Adipose tissue (tissue), 3 donors: ENCODE results near the gene CD82. TPM values are rescaled to one million over a fixed set of nuclear protein-coding genes. Genes with fewer than 3 reads are reported as not detected.
"Not testable (repeated sequence)": the region's sequence is repeated elsewhere in the genome, so short reads cannot be mapped to it uniquely, and the experiment has no call there.

Source experiments
- H3K27ac ChIP-seq: one replicate; pipeline ENCODE4 v1.5.1; 2013; ENCODE audit warnings: low read depth, low read length
- WGBS, 3 donors: extraction: QIAGEN DNeasy Blood & Tissue Kit; methylation state at CpG; one replicate each; pipeline ENCODE4 v1.1.7; 2013; 5-methylcytosine and 5-hydroxymethylcytosine counted together
- polyA plus RNA-seq, 3 donors: library from polyadenylated mRNA; stranded (reverse); fragments of 200-250 nt; gene quantifications; one replicate each; pipeline ENCODE4 v1.2.3, GENCODE V29; 2013
- donor health status: healthy with polysubstance abuse.
- donor health status: Bipolar disorder and iron deficiency.
- donor health status: healthy.

The CD82 gene
- polyA plus RNA-seq, 3 donors, result 17.4 to 31.7 (median 30.1) TPM

DNA sequence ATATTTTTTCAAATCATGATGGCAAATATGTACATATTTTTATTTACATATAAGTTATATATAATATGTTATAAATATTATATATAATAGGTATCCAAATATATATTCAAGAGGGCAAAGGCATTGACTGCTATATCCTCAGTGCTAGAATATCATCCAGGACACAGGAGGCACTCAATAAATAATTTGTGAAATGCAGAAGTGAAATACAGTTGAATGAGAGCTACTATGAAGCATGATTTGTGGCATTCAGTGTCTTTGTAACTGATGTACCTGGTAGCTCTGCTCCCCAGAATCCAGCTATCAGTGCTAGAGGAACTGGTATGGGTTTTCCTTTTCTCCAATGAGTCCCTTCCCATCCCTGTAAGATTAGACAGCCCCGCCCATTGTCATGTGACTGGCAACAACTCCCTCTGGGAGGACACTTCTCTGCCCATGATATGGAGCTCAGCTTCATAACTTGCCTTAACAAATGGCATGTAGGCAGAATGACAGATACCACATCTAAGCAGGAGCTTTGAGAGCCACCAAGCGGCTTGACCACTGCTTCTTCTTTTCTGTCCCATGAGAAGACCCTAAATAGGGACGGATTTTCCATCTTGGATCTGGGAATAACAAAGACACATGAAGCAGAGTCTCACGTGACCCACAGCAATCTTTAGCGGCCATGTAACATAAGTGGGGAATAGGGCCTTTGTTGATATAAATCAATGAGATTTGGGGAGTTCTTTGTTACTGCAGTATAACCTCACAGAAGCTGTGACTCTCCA lies 10.2 kb upstream of the CD82 start:
- H3K27ac ChIP-seq, result no peak overlapping the region
- 81 to 90% (median 89%) methylated on average over 5 of the region's 5 CpGs for WGBS, 3 donors

DNA sequence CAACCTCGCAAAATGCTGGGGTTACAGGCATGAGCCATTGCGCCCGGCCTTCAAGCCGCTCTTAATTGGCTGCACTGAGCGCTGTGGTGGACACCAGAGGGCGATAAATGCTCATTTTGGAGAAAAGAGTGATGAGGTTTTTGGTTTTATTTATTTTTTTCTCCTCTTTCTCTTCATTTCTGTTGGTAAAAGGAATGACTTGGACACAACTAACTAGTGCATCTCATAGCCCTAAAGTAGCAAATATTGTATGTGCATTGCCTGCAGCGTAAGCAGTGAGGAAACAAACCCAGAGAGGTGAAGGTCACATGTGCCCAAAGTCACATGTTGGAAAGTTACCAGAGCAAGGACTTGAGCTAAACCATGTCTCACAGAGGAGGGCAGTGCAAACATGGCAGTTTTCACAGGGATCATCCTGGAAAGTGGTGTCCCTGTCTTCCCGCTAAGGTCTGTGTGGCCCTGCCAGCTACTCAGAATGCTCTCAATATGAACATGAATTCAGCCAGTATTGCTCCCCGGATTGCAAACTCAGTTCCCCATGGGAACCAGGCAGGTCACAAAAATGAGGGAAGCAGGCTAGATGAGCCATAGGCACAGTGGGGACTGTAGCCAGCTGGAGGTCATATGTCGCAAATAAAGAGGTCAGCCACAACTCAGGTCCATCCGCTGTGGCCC lies 8.6 kb upstream of the CD82 start:
- no peak overlapping the region for H3K27ac ChIP-seq
- WGBS, 3 donors, result 20 to 37% (median 28%) methylated on average over 10 to 11 of the region's 11 CpGs

DNA sequence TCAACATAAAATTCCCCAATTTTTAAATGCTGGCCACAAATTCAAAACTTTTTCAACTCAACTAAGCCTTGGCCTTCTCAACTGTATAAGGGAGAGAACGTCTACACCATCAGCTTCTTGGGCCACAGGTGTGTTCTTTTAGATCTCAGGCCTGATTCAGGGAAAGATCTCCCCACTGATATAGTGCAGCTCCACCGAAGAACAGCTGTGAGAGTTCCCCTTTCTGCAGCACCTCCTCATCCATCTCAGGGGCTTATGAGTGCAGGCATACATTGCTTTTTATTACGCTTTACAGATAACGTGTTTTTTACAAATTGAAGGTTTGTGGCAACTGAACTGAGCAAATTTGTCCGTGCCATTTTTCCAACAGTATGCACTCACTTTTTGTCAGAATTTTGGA lies 8.0 kb upstream of the CD82 start:
- WGBS, 3 donors, result 61 to 84% (median 69%) methylated on average over 5 of the region's 5 CpGs

DNA sequence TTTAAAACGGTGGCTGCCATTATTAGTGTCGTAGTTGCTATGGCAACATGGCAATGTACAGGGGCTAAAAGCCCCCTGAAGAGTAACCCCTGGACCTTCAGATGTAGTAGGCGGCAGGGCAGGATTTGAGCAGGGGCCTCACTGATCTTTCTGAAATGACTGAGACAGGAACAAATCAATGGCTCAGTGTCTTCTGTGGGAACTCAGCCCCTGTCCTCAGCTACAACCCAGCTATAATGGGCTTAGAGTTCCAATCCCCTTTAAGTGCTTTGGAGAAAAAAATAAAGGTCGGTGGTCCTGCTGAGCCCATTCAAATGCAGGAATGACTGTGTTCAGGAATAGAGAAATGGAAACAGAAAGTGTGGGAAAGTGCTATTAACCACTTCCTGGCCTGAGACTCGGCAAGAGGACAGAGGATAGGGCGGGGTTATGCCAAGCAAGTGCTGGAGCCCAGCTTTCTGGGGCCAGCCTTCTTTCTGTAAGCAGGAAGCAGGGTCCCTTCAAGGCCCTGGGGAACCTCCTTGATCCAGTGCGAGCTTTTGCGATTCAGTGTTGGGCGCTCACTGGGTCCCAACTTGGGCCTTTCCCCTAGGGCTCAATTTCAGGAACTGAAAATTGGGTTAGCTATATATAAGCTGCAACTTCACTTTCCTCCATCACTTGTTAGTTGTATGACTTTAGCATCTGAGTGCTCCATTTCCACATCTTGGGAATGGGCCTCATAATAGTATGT lies 6.1 kb upstream of the CD82 start:
- 55 to 76% (median 60%) methylated on average over 9 of the region's 9 CpGs for WGBS, 3 donors
- H3K27ac ChIP-seq, result no peak overlapping the region

More for the DNA sequence above, 8.0 kb upstream of the CD82 start:
- no peak overlapping the region for H3K27ac ChIP-seq

DNA sequence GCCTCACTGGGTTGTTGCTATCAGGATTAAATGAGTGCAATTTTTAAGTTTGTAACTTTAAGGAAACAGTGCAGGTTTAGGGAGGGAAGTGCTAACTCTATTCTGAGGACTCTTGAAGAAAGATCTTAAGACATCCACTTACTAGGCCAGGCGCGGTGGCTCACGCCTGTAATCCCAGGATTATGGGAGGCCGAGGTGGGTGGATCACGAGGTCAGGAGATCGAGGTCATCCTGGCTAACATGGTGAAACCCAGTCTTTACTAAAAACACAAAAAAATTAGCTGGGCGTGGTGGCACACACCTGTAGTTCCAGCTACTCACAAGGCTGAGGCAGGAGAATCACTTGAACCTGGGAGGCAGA lies 5.5 kb upstream of the CD82 start:
- H3K27ac ChIP-seq, result not testable (repeated sequence)
- 83 to 90% (median 87%) methylated on average over 7 of the region's 7 CpGs for WGBS, 3 donors

DNA sequence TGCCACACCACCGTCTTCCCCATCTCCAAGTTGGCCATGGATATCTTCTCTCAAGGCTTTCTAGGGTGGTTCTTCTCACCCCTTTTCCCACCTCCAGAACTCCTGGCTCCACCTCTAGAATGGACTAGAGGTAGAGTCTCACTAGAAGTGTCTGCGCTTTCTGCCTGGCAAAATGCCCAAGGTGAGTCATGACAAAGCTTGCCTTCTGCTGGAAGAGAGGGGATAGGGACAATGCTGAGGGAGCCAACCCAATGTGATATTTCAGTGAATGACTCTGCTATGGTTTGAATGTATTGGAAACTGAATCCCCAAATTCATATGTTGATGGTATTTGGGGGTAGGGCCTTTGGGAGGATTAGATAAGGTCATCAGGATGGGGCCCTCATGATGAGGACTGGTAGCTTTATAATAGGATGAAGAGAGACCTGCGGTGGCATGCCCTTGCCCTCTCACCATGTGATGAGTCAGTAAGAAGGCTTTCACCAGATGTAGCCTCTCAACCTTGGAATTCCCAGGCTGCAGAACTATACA lies 4.1 kb upstream of the CD82 start:
- no peak overlapping the region for H3K27ac ChIP-seq
- WGBS, 3 donors, result 94 to 98% (median 95%) methylated on average over 3 of the region's 3 CpGs

DNA sequence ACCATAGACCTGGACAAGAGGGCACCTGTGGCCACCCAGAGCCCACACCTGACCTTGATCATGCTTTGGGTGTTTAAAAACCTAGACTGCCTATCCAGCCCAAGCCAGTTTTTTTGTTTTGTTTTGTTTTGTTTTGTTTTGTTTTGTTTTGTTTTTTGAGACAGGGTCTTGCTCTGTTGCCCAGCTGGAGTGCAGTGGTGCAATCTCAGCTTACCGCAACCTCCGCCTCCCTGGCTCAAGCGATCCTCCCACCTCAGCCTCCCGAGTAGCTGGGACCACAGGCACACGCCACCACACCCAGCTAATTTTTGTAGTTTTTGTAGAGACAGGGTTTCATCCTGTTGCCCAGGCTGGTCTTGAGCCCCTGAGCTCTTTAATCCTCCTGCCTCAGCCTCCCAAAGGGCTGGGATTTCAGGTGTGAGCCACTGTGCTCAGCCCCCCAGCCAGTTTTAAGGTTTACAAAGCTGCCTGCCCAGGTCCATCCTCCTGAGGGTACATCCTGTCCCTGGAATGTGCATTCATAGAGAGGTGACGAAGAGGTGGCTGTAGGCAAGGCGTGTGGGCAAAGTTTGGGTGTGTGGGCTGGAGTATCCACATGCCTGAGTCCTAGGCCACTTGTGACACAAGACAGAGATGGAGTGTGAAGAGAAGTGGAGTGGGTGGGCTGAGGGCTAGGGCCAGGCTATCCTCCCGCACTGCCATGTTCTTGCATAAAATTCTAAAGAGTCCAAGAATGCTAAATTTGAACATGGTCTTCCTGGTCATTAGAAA lies 3.3 kb upstream of the CD82 start:
- H3K27ac ChIP-seq, result no peak overlapping the region
- WGBS, 3 donors, result 95 to 99% (median 97%) methylated on average over 8 of the region's 8 CpGs

DNA sequence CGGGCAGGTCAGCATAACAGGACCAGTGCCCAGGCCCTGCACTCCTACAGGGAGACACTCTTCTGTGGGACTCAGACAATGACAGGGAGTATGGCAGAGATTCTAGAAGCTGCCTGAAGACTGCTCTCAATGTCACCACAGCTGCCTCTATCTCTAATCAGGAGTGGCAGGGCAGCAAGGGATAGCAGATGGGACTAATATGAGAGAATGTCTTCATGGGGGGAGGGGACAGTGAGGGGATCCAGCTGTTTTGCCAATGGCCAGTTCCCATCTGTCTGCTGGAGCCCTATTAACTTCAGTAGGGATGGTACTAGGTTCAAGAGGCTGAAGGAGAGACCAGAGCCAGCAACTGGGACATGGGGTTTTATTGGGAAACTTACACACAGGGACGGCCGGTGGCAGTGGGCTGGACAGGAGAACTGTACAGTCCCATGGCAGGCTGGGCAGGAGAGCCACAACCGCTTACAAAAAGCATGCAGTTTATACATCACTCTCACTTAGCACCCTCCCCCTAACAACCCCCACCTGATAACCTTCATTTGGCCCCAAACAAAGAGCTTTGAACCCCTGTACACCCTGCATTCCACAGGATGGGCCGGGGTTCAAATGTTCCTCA lies 2.5 kb upstream of the CD82 start:
- H3K27ac ChIP-seq, result no peak overlapping the region

DNA sequence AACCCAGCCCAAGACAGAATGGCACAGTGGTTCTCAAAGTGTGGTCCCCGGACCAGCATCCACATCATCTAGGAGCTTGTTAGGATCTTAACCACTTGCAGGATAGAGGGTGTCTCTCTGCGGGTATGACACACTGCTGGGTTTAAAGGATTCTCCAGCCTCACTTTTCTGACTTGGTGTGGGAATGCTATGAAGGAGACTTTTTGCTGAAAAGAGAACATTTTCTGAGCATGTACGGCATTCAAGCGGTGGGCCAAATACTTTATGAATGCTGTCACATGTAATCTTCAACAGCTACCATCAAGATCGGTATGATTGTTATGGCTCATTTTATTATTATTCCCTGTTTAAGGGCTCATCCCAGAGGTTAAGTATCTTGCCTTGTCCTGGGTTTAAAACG lies 1.8 kb upstream of the CD82 start:
- no peak overlapping the region for H3K27ac ChIP-seq
- WGBS, 3 donors, result 84 to 87% (median 84%) methylated on average over 6 of the region's 6 CpGs

More for the DNA sequence above, 2.5 kb upstream of the CD82 start:
- WGBS, 3 donors, result 81 to 91% (median 90%) methylated on average over 5 of the region's 5 CpGs

DNA sequence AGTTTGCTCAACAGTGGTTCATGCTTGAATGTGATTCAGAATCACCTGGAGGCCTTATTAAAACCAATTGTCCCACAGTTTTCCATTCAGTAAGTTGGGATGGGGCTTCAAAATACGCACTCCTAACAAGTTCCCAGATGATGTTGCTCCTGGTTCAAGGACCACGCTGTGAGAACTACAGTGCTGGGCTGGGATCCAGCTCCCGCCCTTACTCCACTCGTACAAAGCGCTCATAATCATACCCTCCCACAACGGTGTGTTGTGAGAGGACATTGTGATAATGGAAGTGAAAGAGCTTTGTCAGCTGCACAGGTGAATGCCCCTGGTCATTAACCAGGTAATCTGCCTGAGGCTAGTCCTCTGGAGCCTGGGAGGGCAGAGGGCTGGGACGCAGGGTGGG lies 1.3 kb upstream of the CD82 start:
- H3K27ac ChIP-seq, result no peak overlapping the region
- 25 to 68% (median 62%) methylated on average over 7 of the region's 7 CpGs for WGBS, 3 donors

DNA sequence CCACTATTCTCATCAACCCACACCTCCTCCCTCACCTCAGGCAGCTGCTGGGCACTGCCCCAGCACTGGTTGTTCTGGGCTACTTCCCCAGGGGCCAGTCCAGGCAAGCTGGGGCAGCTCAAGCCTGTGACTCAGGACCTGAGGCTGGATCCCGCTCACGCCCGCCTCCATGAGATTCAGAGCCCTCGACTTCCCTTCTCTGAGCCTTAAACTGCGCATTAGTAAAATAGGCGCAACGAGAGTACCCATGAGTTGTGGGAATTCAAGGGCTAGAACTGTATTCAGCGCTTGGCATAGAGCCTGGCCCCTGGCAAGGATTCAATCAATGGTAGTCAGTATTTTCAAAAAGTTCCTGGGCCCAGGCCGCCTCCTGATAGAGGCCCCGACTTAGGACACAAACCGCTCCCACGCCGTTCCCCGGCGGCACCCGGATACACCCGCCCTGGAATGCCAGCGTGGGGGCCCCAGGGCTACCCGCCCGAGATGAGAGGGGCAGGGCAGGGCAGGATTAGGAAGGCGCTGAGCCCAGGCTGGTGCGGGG lies 723 bp upstream of the CD82 start:
- H3K27ac ChIP-seq, result no peak overlapping the region
- WGBS, 3 donors, result 2 to 3% (median 2%) methylated on average over 22 of the region's 22 CpGs

DNA sequence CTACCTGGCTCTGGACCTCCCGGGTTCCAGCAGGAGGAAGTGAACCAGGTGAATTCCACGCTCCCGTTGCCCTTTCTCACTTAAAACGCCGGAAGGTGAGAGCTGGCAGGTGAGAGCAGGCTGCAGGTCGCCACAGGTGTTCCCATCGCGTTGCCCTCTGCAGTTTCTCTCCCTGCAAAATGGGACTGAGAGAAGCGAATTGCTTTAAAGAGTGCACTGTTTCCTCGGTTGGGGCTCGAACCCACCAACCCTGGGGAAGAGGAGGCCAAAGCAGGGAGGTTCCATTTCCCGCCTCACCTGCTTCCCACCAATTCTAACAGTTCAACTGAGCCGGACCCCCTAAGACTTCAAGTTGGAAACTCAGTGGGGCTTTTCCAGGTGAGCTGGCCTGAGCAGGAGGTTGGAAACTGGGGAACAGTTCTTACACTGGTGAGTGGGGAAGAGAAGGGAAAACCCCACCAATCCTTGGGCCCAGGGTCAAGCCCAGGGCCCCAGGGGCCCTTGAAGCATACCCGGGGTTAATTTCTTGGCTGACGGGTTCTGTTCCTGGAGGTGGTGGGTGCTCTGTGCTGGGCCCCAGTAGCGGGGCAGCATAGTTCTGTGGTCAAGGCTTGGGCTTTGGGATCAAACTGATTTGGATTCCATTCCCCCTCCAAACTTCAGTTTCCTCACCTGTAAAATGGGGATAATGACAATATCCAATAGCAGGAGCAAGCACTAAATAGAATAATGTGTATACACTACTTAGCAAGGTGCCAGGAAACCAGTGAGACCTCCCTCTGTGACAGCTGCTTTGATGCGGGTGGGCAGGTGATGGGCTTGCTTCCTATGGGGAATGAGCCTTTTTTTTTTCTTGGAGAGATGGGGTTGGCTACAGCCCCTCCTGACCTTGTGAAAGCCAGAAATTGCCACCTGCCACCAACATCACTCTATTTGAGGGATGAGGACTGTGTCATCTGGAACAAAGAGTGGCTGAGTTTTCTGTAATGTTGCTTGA lies 788 bp downstream of the CD82 start:
- WGBS, 3 donors, result 34 to 37% (median 36%) methylated on average over 17 of the region's 17 CpGs
- H3K27ac ChIP-seq, result no peak overlapping the region

DNA sequence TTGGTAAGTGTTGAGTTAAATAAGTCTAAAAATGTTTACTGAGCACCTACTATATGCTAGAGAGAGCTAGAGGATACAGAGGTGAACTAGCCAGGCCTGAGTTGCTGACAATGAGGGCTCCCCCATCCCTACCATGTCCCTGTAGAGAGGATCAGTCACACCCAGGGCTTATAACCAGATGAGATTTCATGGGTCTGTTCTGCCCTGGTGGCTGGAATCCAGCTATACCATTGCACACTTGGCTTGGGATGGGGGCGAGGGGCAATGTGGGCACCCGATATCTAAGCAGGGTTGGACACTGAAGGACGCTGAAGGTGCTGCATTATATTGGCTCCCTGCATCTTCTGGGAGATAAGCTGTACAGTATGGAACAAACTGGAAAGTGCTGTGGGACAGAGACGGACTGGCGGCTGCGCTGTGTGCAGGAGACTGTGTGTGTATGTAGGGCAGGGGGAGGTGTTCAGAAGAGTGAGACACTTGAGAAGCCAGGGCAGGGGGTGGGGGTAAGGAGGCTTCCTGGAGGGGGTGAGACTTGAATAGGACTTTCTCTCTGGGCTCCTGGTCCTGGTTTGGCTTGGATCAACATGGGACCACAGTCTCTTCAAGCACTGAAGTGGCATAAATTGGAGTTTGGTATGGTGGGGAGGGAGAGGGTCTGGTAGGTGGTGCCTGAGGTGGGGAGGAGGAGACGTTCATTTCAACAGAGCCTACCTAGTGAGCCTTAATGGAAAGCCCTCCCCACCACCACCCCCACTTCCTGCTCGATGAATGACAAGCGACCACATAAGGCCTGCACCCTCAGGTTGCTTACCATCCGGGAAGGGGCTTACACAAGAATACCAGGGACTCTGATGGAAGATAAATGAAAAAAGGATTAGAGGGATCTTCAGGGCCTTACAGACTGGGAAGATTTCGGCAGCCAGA lies 1.8 kb downstream of the CD82 start:
- H3K27ac ChIP-seq, result no peak overlapping the region
- 74 to 91% (median 79%) methylated on average over 11 of the region's 11 CpGs for WGBS, 3 donors

DNA sequence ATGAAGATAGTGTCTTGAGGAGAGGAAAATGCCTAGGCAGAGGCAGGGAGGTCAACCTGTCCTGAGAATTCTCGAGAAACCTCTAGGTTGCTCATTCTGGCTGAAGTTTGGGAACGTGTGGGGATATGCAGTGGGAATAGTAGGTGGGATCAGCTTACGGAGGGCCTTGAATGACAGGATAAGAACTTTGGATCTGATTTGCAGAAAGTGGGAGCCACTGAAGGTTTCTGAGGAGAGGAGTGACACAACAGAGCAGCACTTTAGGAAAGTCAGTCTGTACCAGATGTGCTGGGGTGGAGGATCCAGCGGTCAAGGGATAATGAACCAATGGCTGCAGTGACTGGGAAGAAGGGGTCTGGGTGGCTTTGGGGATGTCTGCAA lies 2.4 kb downstream of the CD82 start:
- no peak overlapping the region for H3K27ac ChIP-seq
- 85 to 95% (median 92%) methylated on average over 4 of the region's 4 CpGs for WGBS, 3 donors

DNA sequence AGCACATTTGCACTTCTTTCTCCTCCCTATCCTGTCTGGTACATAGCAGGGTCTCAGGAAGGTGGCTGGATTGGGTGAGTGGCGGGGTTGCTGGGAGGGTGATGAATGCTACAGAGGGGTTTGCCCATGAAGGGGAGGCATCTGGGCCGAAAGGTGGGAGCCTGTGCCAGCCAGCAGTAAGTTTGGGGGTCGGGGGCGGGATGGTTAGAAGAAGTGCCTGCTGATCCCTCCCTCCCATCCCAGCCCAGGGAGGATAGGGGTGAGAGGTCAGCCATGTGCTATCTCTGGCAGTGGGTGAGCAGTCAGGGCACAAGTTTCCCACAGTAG lies 2.8 kb downstream of the CD82 start:
- WGBS, 3 donors, result 71 to 91% (median 86%) methylated on average over 4 of the region's 4 CpGs
- H3K27ac ChIP-seq, result peak overlapping the region; percentile 49
